Activated CD4-positive, alpha-beta T cell treated with anti-CD3 and anti-CD28 coated beads, Interleukin-2, Interleukin-6, amounts not matched to agents 100 ng/mL and 50 ng/mL, durations not matched to agents 16 hours and 8 hours (primary cell): ENCODE measurements around the gene ERCC2.
A peak's percentile ranks its signal among the peaks of the same experiment; 100 is the strongest.
"Not testable (repeated sequence)": the region's sequence is repeated elsewhere in the genome, so short reads cannot be mapped to it uniquely, and the experiment has no call there.

ENCODE experiments used
- DNase-seq: peaks from one replicate; pipeline ENCODE4 v3.0.0-alpha.2; 2020

Gene ERCC2

GRCh38 chr19:45370410-45371204 is at the start of gene ERCC2:
Gene ERCC2 (minus strand): TSS chr19:45370573. CDS start chr19:45370540, 33 bp downstream.
- DNase-seq = peak; percentile 100

- DNase-seq = no peak
These were observed 49.5 kb upstream of the ERCC2 start for GRCh38 chr19:45419895-45420294.

GRCh38 chr19:45419396-45419795 is 49.0 kb upstream of the ERCC2 start:
- DNase-seq = peak; percentile 55

GRCh38 chr19:45418802-45419201 is 48.4 kb upstream of the ERCC2 start:
- DNase-seq = no peak

GRCh38 chr19:45417151-45417550 is 46.8 kb upstream of the ERCC2 start:
- no peak for DNase-seq

GRCh38 chr19:45414468-45414867 is 44.1 kb upstream of the ERCC2 start:
- DNase-seq = no peak

- DNase-seq = no peak
These were observed 43.1 kb upstream of the ERCC2 start for GRCh38 chr19:45413497-45413896.

- not testable (repeated sequence) for DNase-seq
These were observed 40.0 kb upstream of the ERCC2 start for GRCh38 chr19:45410330-45410729.

- no peak for DNase-seq
These were observed 39.2 kb upstream of the ERCC2 start for GRCh38 chr19:45409557-45409920.

GRCh38 chr19:45408830-45409556 is 38.6 kb upstream of the ERCC2 start:
- DNase-seq = no peak

- no peak for DNase-seq
These were observed 37.7 kb upstream of the ERCC2 start for GRCh38 chr19:45408121-45408520.

- DNase-seq = not testable (repeated sequence)
These were observed 37.2 kb upstream of the ERCC2 start for GRCh38 chr19:45407585-45407984.

- DNase-seq = no peak
These were observed 36.7 kb upstream of the ERCC2 start for GRCh38 chr19:45407091-45407375.

GRCh38 chr19:45406226-45407090 is 36.1 kb upstream of the ERCC2 start, which contains the start of gene POLR1G:
Gene POLR1G (plus strand): TSS chr19:45406644. CDS start chr19:45406697, 53 bp downstream.
- peak; percentile 90 for DNase-seq

- DNase-seq = peak; percentile 90
These were observed 35.3 kb upstream of the ERCC2 start for GRCh38 chr19:45405435-45406225.

- DNase-seq = peak; percentile 78
These were observed 34.4 kb upstream of the ERCC2 start, which contains the start of gene PPP1R13L for GRCh38 chr19:45404557-45405434. Gene PPP1R13L (minus strand): TSS chr19:45405069. CDS start chr19:45398318, 6,751 bp downstream.

- DNase-seq = peak; percentile 80
These were observed 33.6 kb upstream of the ERCC2 start for GRCh38 chr19:45403781-45404556.

- DNase-seq = no peak
These were observed 32.9 kb upstream of the ERCC2 start for GRCh38 chr19:45403272-45403671.

GRCh38 chr19:45402298-45403061 is 32.1 kb upstream of the ERCC2 start:
- peak; percentile 34 for DNase-seq

- no peak for DNase-seq
These were observed 31.4 kb upstream of the ERCC2 start for GRCh38 chr19:45401815-45402214.
